Caco-2 (cell line): Measurements from ENCODE around the gene NYAP2. TPM values are rescaled to one million over a fixed set of nuclear protein-coding genes. Genes with fewer than 3 reads are reported as not detected.

Experiments
- BruUV-seq: library from RNA; stranded (reverse); fragments of 400-500 nt; replicated peaks from 2 replicates; lab custom pipeline; 2021; lab: Mats Ljungman, UMichigan
- CTCF ChIA-PET: fragments of 300-600 bp; sonication (Branson Sonifier 250); formaldehyde crosslinking; loops from one replicate; lab custom pipeline; 2022; ENCODE audit warnings: antibody characterized with exemption; lab: Charles Lee
- POLR2A ChIA-PET: fragments of 300-600 bp; sonication (Branson Sonifier 250); formaldehyde crosslinking; loops from one replicate; lab custom pipeline; 2022; ENCODE audit warnings: antibody characterized with exemption; lab: Charles Lee
- DNase-seq, 2 experiments: peaks; one replicate each; pipeline versions ENCODE4 v3.0.0 to v3.0.0-alpha.2; 2020 to 2022
- H3K27me3 ChIP-seq: replicated peaks from 2 replicates; pipeline ENCODE4 v1.6.0; 2011; ENCODE audit warnings: low read length; ENCODE audit not compliant: control insufficient read depth, insufficient read depth
- H3K36me3 ChIP-seq: 2 replicates; pipeline ENCODE4 v1.5.1; 2011; ENCODE audit warnings: low read length; ENCODE audit not compliant: control insufficient read depth, insufficient read depth
- H3K4me1 ChIP-seq: fragments of 250-450 bp; sonication (Bioruptor Pico); 2 replicates; pipeline ENCODE4 v1.5.1; 2020; ENCODE audit warnings: mild to moderate bottlenecking
- H3K4me3 ChIP-seq: 2 replicates; pipeline ENCODE4 v1.5.1; 2011; ENCODE audit warnings: low read depth, mild to moderate bottlenecking, control low read depth, low read length
- H3K9me3 ChIP-seq: fragments of 250-450 bp; sonication (Bioruptor Pico); 2 replicates; pipeline ENCODE4 v1.5.1; 2020; ENCODE audit warnings: mild to moderate bottlenecking, moderate library complexity
- H3K27ac Mint-ChIP-seq: one replicate; pipeline ENCODE4 v1.8.0; 2022; ENCODE audit warnings: mixed read lengths; ENCODE audit not compliant: unreplicated experiment
- H3K27me3 Mint-ChIP-seq: one replicate; pipeline ENCODE4 v1.8.0; 2022; ENCODE audit warnings: mixed read lengths; ENCODE audit not compliant: insufficient read depth, unreplicated experiment
- H3K36me3 Mint-ChIP-seq: one replicate; pipeline ENCODE4 v1.8.0; 2022; ENCODE audit warnings: mild to moderate bottlenecking, mixed read lengths; ENCODE audit not compliant: insufficient read depth, unreplicated experiment
- H3K4me1 Mint-ChIP-seq: one replicate; pipeline ENCODE4 v1.8.0; 2022; ENCODE audit warnings: low read depth, mixed read lengths; ENCODE audit not compliant: unreplicated experiment
- H3K4me3 Mint-ChIP-seq: one replicate; pipeline ENCODE4 v1.8.0; 2022; ENCODE audit warnings: mild to moderate bottlenecking, moderate library complexity, mixed read lengths; ENCODE audit not compliant: unreplicated experiment
- H3K9me3 Mint-ChIP-seq: one replicate; pipeline ENCODE4 v1.8.0; 2022; ENCODE audit warnings: mixed read lengths; ENCODE audit not compliant: unreplicated experiment
- CTCF ChIP-seq, 2 experiments: fragments of 200-600 bp in 1 of 2; IDR thresholded peaks; 1 replicate in 1 of 2; 2 replicates in 1 of 2; pipeline versions ENCODE4 v1.5.1 to v1.8.0; 2011 to 2022; ENCODE audit warnings: antibody characterized with exemption in 1 of 2, control low read depth in 1 of 2, inconsistent platforms in 1 of 2, low read depth in 1 of 2, low read length in 1 of 2, mild to moderate bottlenecking in 1 of 2, moderate library complexity in 1 of 2; ENCODE audit not compliant: insufficient read depth in 1 of 2, severe bottlenecking in 1 of 2, unreplicated experiment in 1 of 2
- intact Hi-C: fragments of 100-400 bp; cut with micrococcal nuclease; formaldehyde crosslinking; loops from one replicate; pipeline ENCODE4 v1.10.0; 2022; ENCODE audit not compliant: unreplicated experiment
- total RNA-seq: library from RNA; stranded (reverse); gene quantifications from 2 replicates; pipeline ENCODE4 v1.2.3, GENCODE V29; 2022

Gene NYAP2
- total RNA-seq, 1 experiment from 2014 or later: 0.11 TPM

- no peaks in the 10 kb centered on the region for H3K4me1 Mint-ChIP-seq
- intact Hi-C loops: no loop called here
- Histone ChIP-seq H3K4me3 (no peak overlapping the region), H3K9me3 (no peaks in the 10 kb centered on the region), H3K27me3 (no peaks in the 10 kb centered on the region), H3K4me1 (no peaks in the 10 kb centered on the region), H3K36me3 (no peaks in the 10 kb centered on the region)
- no peak for TF ChIP-seq CTCF (IDR thresholded peaks at IDR 0.05; ENCODE audit: insufficient read depth in 1 of 2, low read depth in 1 of 2, low read length in 1 of 2, severe bottlenecking in 1 of 2, unreplicated experiment in 1 of 2)
- no peak overlapping the region for H3K27ac Mint-ChIP-seq
- DNase-seq: no peak
- no peaks in the 10 kb centered on the region for H3K36me3 Mint-ChIP-seq
- H3K27me3 Mint-ChIP-seq: peaks cover 3% of the 10 kb centered on the region
- no peaks in the 10 kb centered on the region for H3K9me3 Mint-ChIP-seq
- no peak overlapping the region for H3K4me3 Mint-ChIP-seq
- BruUV-seq: no TSS peak
- ChIA-PET POLR2A (no interaction called here), CTCF (no interaction called here)
These were observed 1.1 kb upstream of the NYAP2 start for GRCh38 chr2:225398372-225398771.

- Histone ChIP-seq H3K36me3 (no peaks in the 10 kb centered on the region), H3K4me1 (no peaks in the 10 kb centered on the region), H3K4me3 (no peak overlapping the region), H3K9me3 (no peaks in the 10 kb centered on the region), H3K27me3 (no peaks in the 10 kb centered on the region)
- Mint-ChIP-seq H3K4me1 (no peaks in the 10 kb centered on the region), H3K36me3 (no peaks in the 10 kb centered on the region), H3K9me3 (no peaks in the 10 kb centered on the region), H3K4me3 (no peak overlapping the region), H3K27ac (no peak overlapping the region), H3K27me3 (peaks cover 3% of the 10 kb centered on the region)
- no TSS peak for BruUV-seq
- no peak for TF ChIP-seq CTCF (IDR thresholded peaks at IDR 0.05; ENCODE audit: insufficient read depth in 1 of 2, low read depth in 1 of 2, low read length in 1 of 2, severe bottlenecking in 1 of 2, unreplicated experiment in 1 of 2)
- intact Hi-C loops: no loop called here
- CTCF ChIA-PET: no interaction called here
- peak in 1 of 2 experiments; percentile 15 for DNase-seq
- POLR2A ChIA-PET: no interaction called here
These were observed 576 bp downstream of the NYAP2 start for GRCh38 chr2:225400060-225400511.

GRCh38 chr2:225400546-225401400, 1.3 kb downstream of the NYAP2 start:
- TF ChIP-seq CTCF (IDR thresholded peaks at IDR 0.05; ENCODE audit: insufficient read depth in 1 of 2, low read depth in 1 of 2, low read length in 1 of 2, severe bottlenecking in 1 of 2, unreplicated experiment in 1 of 2): no peak
- Mint-ChIP-seq H3K4me1 (no peaks in the 10 kb centered on the region), H3K4me3 (no peak overlapping the region), H3K27ac (no peak overlapping the region), H3K36me3 (no peaks in the 10 kb centered on the region), H3K27me3 (peaks cover 3% of the 10 kb centered on the region), H3K9me3 (no peaks in the 10 kb centered on the region)
- intact Hi-C loops: no loop called here
- Histone ChIP-seq H3K36me3 (no peaks in the 10 kb centered on the region), H3K9me3 (no peaks in the 10 kb centered on the region), H3K4me3 (no peak overlapping the region), H3K4me1 (no peaks in the 10 kb centered on the region), H3K27me3 (no peaks in the 10 kb centered on the region)
- POLR2A ChIA-PET: no interaction called here
- CTCF ChIA-PET: interaction anchor here (0.6 kb wide), 1 partner anchor 264 kb away, joined by 4 read pairs; no protein-coding TSS in a partner anchor
- BruUV-seq: no TSS peak
- no peak for DNase-seq
